Left ventricle myocardium inferior (tissue), 1 donor: ENCODE data around the gene PCDHAC2. TPM values are rescaled to one million over a fixed set of nuclear protein-coding genes. Genes with fewer than 3 reads are reported as not detected.

Source experiments
- DNase-seq: peaks from one replicate; pipeline ENCODE4 v3.0.0-alpha.2; 2020
- H3K27ac ChIP-seq: fragments of 200-600 bp; replicated peaks from 2 replicates; pipeline ENCODE4 v1.8.0; 2021
- H3K27me3 ChIP-seq: fragments of 200-600 bp; 2 replicates; pipeline ENCODE4 v1.8.0; 2021; ENCODE audit warnings: low read depth
- H3K36me3 ChIP-seq: fragments of 200-600 bp; 2 replicates; pipeline ENCODE4 v1.8.0; 2021
- H3K4me1 ChIP-seq: fragments of 200-600 bp; 2 replicates; pipeline ENCODE4 v1.8.0; 2021
- H3K4me3 ChIP-seq: fragments of 200-600 bp; 2 replicates; pipeline ENCODE4 v1.8.0; 2021; ENCODE audit warnings: mild to moderate bottlenecking, moderate library complexity
- H3K9me3 ChIP-seq: fragments of 200-600 bp; replicated peaks from 2 replicates; pipeline ENCODE4 v1.8.0; 2021
- CTCF ChIP-seq: fragments of 200-600 bp; IDR thresholded peaks from 2 replicates; pipeline ENCODE4 v1.8.0; 2021; ENCODE audit warnings: antibody characterized with exemption, mild to moderate bottlenecking, borderline replicate concordance
- intact Hi-C: fragments of 100-400 bp; cut with micrococcal nuclease; formaldehyde crosslinking; loops from one replicate; pipeline ENCODE4 v1.11.0; 2022
- total RNA-seq: library from RNA; stranded (reverse); fragmentation: NEBNext Ultra II Directional; extraction: Animal tissue kit (Norgen Biotek cat#: 25700); gene quantifications from one replicate; pipeline ENCODE4 v1.2.1, GENCODE V29; 2021
- donor health status: DM: no; HTN: yes; CAD: no; lungs with severe emphysema.

The PCDHAC2 gene
- total RNA-seq, 1 donor from 2014 or later: 0.36 TPM

DNA sequence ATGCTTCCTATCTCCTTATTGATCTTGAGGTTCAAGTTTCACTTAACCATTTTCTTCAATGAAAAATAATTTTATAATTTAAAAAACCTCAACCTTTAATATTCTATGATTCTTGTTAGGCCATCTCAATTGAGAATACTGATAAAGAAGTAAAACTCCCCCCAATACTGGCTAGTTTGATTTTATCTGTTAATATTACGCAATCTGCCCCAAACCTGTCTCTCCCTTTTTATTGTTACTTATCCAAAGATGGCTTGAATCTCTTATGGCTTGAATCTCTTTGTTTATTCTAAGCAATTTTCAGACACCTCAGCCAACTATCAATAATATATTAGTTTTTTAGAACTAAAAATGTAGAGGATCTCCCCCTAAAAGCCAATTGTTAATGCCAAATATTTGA, 4.1 kb upstream of the PCDHAC2 start:
- Histone ChIP-seq H3K4me1 (peaks cover 15% of the 10 kb centered on the region), H3K9me3 (no peaks in the 10 kb centered on the region), H3K27ac (no peak overlapping the region), H3K27me3 (peaks cover 78% of the 10 kb centered on the region), H3K36me3 (no peaks in the 10 kb centered on the region), H3K4me3 (no peak overlapping the region)
- intact Hi-C loops: no loop called here
- no peak for TF ChIP-seq CTCF
- no peak for DNase-seq

GRCh38 chr5:140964356-140964755, 1.9 kb upstream of the PCDHAC2 start:
- Histone ChIP-seq H3K4me3 (no peak overlapping the region), H3K9me3 (no peaks in the 10 kb centered on the region), H3K36me3 (no peaks in the 10 kb centered on the region), H3K4me1 (peaks cover 17% of the 10 kb centered on the region), H3K27ac (no peak overlapping the region), H3K27me3 (peaks cover 91% of the 10 kb centered on the region)
- intact Hi-C loops: no loop called here
- no peak for TF ChIP-seq CTCF
- DNase-seq: no peak

DNA sequence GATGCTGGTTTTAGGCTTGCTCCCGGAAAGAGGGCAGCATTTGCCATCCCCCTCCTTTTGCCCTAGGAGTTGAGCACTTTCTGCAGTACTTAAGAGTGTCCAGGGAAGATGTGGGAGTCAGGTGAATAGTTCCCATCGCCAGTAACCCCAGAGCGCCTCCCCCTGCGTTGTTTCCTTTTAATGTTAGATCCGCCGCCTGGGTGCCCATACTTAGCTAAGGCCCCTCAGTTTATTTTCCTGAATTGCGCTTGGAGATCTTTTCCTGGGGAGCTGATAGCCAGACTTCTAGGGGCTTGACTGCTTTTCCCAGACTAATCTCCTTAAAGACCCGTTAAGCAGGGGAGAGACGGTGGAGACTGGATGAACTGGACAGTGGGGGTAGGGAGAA, 377 bp upstream of the PCDHAC2 start:
- no peak overlapping the region for H3K27ac ChIP-seq
- H3K27me3 ChIP-seq: peaks cover 82% of the 10 kb centered on the region
- H3K9me3 ChIP-seq: no peaks in the 10 kb centered on the region
- intact Hi-C loops: no loop called here
- no peak for TF ChIP-seq CTCF
- peak overlapping the region; percentile 69 for H3K4me3 ChIP-seq
- peaks cover 17% of the 10 kb centered on the region for H3K4me1 ChIP-seq
- no peak for DNase-seq
- H3K36me3 ChIP-seq: no peaks in the 10 kb centered on the region

GRCh38 chr5:140967226-140967893, 1.1 kb downstream of the PCDHAC2 start:
- intact Hi-C loops: no loop called here
- H3K27ac ChIP-seq: no peak overlapping the region
- DNase-seq: no peak
- peak overlapping the region; percentile 69 for H3K4me3 ChIP-seq
- no peak for TF ChIP-seq CTCF
- H3K9me3 ChIP-seq: no peaks in the 10 kb centered on the region
- peaks cover 69% of the 10 kb centered on the region for H3K27me3 ChIP-seq
- no peaks in the 10 kb centered on the region for H3K36me3 ChIP-seq
- peaks cover 17% of the 10 kb centered on the region for H3K4me1 ChIP-seq

DNA sequence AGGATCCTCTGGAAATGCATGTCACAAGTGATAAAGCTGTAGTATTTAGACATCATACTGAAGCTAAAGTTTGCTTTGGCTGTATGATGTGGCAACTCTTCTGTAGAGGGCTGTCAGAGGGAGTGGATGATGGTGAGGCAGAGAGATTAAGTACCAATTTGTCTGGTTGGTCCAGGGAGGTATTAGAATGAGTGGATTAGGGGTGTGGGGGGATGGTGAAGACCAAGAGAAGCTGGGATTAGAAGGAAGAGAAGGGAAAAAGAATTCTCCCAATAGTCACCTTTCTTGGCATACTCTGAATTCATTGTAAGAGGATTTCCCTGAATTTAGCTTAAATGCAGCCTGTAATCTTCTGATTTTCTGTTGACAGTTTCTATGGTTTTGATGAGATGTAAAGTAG, 3.6 kb downstream of the PCDHAC2 start:
- no peak overlapping the region for H3K4me3 ChIP-seq
- DNase-seq: no peak
- H3K36me3 ChIP-seq: no peaks in the 10 kb centered on the region
- H3K27ac ChIP-seq: no peak overlapping the region
- peaks cover 17% of the 10 kb centered on the region for H3K4me1 ChIP-seq
- H3K27me3 ChIP-seq: peaks cover 50% of the 10 kb centered on the region
- H3K9me3 ChIP-seq: no peaks in the 10 kb centered on the region
- intact Hi-C loops: no loop called here
- no peak for TF ChIP-seq CTCF
